Gastroesophageal sphincter (tissue), 4 donors: ENCODE results near the gene LTBP2. TPM values are rescaled to one million over a fixed set of nuclear protein-coding genes. Genes with fewer than 3 reads are reported as not detected.

ENCODE experiments used
- ATAC-seq: fragments of 150-250 bp; one replicate; pipeline ENCODE4 v1.9.1; 2016; ENCODE audit warnings: mild to moderate bottlenecking, moderate library complexity
- H3K27ac ChIP-seq, 4 donors: fragments of 200-600 bp; sonication (generic) in 3 of 4; 1 replicate in 3 of 4; 2 replicates in 1 of 4; pipeline ENCODE4 v1.5.1; 2016 to 2019
- H3K27me3 ChIP-seq: fragments of 200-600 bp; sonication (generic); one replicate; pipeline ENCODE4 v1.5.1; 2019
- H3K36me3 ChIP-seq, 2 donors: fragments of 200-600 bp; sonication (generic); one replicate each; pipeline ENCODE4 v1.5.1; 2019; ENCODE audit warnings: control low read depth in 1 of 2
- H3K4me1 ChIP-seq, 3 donors: fragments of 200-600 bp; sonication (generic); 1 replicate in 2 of 3; 2 replicates in 1 of 3; pipeline ENCODE4 v1.5.1; 2016 to 2019; ENCODE audit warnings: control low read depth in 2 of 3
- H3K4me3 ChIP-seq, 2 donors: fragments of 200-600 bp; sonication (generic); one replicate each; pipeline ENCODE4 v1.5.1; 2019; ENCODE audit warnings: mild to moderate bottlenecking in 1 of 2, moderate library complexity in 1 of 2
- H3K9me3 ChIP-seq, 3 donors: fragments of 200-600 bp; sonication (generic); one replicate each; pipeline ENCODE4 v1.5.1; 2017 to 2019; ENCODE audit warnings: control low read depth in 2 of 3
- CTCF ChIP-seq, 4 experiments: fragments of 200-600 bp in 2 of 4; fragments of 450-650 bp in 2 of 4; sonication (generic) in 1 of 4; IDR thresholded peaks; one replicate each; pipeline ENCODE4 v1.5.1; 2017 to 2019; ENCODE audit warnings: antibody characterized with exemption in 4 of 4, mild to moderate bottlenecking in 2 of 4, moderate library complexity in 2 of 4
- EP300 ChIP-seq: sonication (generic); formaldehyde crosslinking; IDR thresholded peaks from one replicate; pipeline ENCODE4 v1.6.1; 2017; ENCODE audit warnings: antibody characterized with exemption, mild to moderate bottlenecking
- POLR2A ChIP-seq, 2 donors: fragments of 450-650 bp; IDR thresholded peaks; one replicate each; pipeline ENCODE4 v1.6.1; 2017; ENCODE audit warnings: antibody characterized with exemption in 2 of 2, mild to moderate bottlenecking in 2 of 2, moderate library complexity in 1 of 2
- POLR2AphosphoS5 ChIP-seq: sonication (generic); formaldehyde crosslinking; IDR thresholded peaks from one replicate; pipeline ENCODE4 v1.6.1; 2017; ENCODE audit warnings: antibody characterized with exemption
- WGBS, 2 donors: methylation state at CpG; one replicate each; pipeline ENCODE4 v1.1.5; 2018; ENCODE audit warnings: low coverage in 1 of 2; 5-methylcytosine and 5-hydroxymethylcytosine counted together
- total RNA-seq, 4 donors: library from RNA; depleted of rRNA; stranded (reverse); fragments of >200 nt; gene quantifications; one replicate each; pipeline ENCODE4 v1.1.0, GENCODE V29; 2016

LTBP2 gene
- total RNA-seq, 4 donors from 2014 or later, result 45.9 to 158 (median 88.4) TPM

- H3K27ac ChIP-seq, result no peak overlapping the region
- H3K4me1 ChIP-seq, result peaks cover 0 to 51% (median 11%) of the 10 kb centered on the region in 3 donors
- no peaks in the 10 kb centered on the region for H3K9me3 ChIP-seq
- 86 to 100% methylated on average over 1 to 2 of the region's 3 CpGs for WGBS, 2 donors
- TF ChIP-seq EP300 (no peak), CTCF (IDR thresholded peaks at IDR 0.05) (no peak), POLR2AphosphoS5 (no peak), POLR2A (IDR thresholded peaks at IDR 0.05) (no peak)
- H3K36me3 ChIP-seq, result peaks cover 0 to 20% of the 10 kb centered on the region in 2 donors
- H3K27me3 ChIP-seq, result peaks cover 6% of the 10 kb centered on the region
- no peak overlapping the region for H3K4me3 ChIP-seq
- no peak for ATAC-seq
Measured at GRCh38 chr14:74606727-74607126, 5.3 kb downstream of the LTBP2 start.

GRCh38 chr14:74605531-74606223 lies 6.4 kb downstream of the LTBP2 start:
- no peak for ATAC-seq
- Histone ChIP-seq H3K27ac (peak overlapping the region in 1 of 4 donors; percentile 9), H3K36me3 (peaks cover 0 to 22% of the 10 kb centered on the region in 2 donors), H3K27me3 (no peaks in the 10 kb centered on the region), H3K4me3 (no peak overlapping the region), H3K4me1 (peaks cover 0 to 41% (median 11%) of the 10 kb centered on the region in 3 donors), H3K9me3 (no peaks in the 10 kb centered on the region)
- TF ChIP-seq CTCF (IDR thresholded peaks at IDR 0.05), result no peak
- no peak for TF ChIP-seq POLR2AphosphoS5
- TF ChIP-seq POLR2A (IDR thresholded peaks at IDR 0.05), result no peak
- TF ChIP-seq EP300, result no peak
- WGBS, 2 donors, result no CpG with 5 or more reads among the region's 5 CpGs

- 80 to 82% methylated on average over 1 to 2 of the region's 8 CpGs for WGBS, 2 donors
- Histone ChIP-seq H3K36me3 (peaks cover 0 to 22% of the 10 kb centered on the region in 2 donors), H3K27ac (no peak overlapping the region), H3K4me3 (no peak overlapping the region), H3K27me3 (no peaks in the 10 kb centered on the region), H3K4me1 (peaks cover 0 to 41% (median 14%) of the 10 kb centered on the region in 3 donors), H3K9me3 (no peaks in the 10 kb centered on the region)
- TF ChIP-seq POLR2A (IDR thresholded peaks at IDR 0.05) (no peak), POLR2AphosphoS5 (no peak), EP300 (no peak), CTCF (IDR thresholded peaks at IDR 0.05) (no peak)
- ATAC-seq, result no peak
Measured at GRCh38 chr14:74604911-74605310, 7.1 kb downstream of the LTBP2 start.

GRCh38 chr14:74604157-74604556 lies 7.9 kb downstream of the LTBP2 start:
- Histone ChIP-seq H3K9me3 (no peaks in the 10 kb centered on the region), H3K4me3 (no peak overlapping the region), H3K36me3 (peaks cover 0 to 22% of the 10 kb centered on the region in 2 donors), H3K27ac (no peak overlapping the region), H3K27me3 (no peaks in the 10 kb centered on the region), H3K4me1 (peaks cover 0 to 41% (median 17%) of the 10 kb centered on the region in 3 donors)
- no peak for ATAC-seq
- no peak for TF ChIP-seq POLR2AphosphoS5
- TF ChIP-seq POLR2A (IDR thresholded peaks at IDR 0.05), result no peak
- TF ChIP-seq EP300, result no peak
- TF ChIP-seq CTCF (IDR thresholded peaks at IDR 0.05), result no peak
- 83 to 84% methylated on average over 7 of the region's 7 CpGs for WGBS, 2 donors

GRCh38 chr14:74601982-74602381 lies 10.1 kb downstream of the LTBP2 start:
- peaks cover 0 to 56% (median 24%) of the 10 kb centered on the region in 3 donors for H3K4me1 ChIP-seq
- H3K27me3 ChIP-seq, result no peaks in the 10 kb centered on the region
- H3K27ac ChIP-seq, result no peak overlapping the region
- H3K9me3 ChIP-seq, result no peaks in the 10 kb centered on the region
- ATAC-seq, result no peak
- 71 to 79% methylated on average over 5 to 6 of the region's 11 CpGs for WGBS, 2 donors
- no peak for TF ChIP-seq POLR2A (IDR thresholded peaks at IDR 0.05)
- TF ChIP-seq EP300, result no peak
- no peak for TF ChIP-seq POLR2AphosphoS5
- no peak for TF ChIP-seq CTCF (IDR thresholded peaks at IDR 0.05)
- H3K36me3 ChIP-seq, result peaks cover 0 to 22% of the 10 kb centered on the region in 2 donors
- H3K4me3 ChIP-seq, result no peak overlapping the region
